HG03066 (cell line): ENCODE results near the gene MCHR1.

Source experiments
- ATAC-seq: cut with Tn5 transposase; IDR thresholded peaks from one replicate; pipeline ENCODE4 v1.9.1; 2021; ENCODE audit warnings: low read depth; ENCODE audit not compliant: unreplicated experiment

Gene MCHR1

DNA sequence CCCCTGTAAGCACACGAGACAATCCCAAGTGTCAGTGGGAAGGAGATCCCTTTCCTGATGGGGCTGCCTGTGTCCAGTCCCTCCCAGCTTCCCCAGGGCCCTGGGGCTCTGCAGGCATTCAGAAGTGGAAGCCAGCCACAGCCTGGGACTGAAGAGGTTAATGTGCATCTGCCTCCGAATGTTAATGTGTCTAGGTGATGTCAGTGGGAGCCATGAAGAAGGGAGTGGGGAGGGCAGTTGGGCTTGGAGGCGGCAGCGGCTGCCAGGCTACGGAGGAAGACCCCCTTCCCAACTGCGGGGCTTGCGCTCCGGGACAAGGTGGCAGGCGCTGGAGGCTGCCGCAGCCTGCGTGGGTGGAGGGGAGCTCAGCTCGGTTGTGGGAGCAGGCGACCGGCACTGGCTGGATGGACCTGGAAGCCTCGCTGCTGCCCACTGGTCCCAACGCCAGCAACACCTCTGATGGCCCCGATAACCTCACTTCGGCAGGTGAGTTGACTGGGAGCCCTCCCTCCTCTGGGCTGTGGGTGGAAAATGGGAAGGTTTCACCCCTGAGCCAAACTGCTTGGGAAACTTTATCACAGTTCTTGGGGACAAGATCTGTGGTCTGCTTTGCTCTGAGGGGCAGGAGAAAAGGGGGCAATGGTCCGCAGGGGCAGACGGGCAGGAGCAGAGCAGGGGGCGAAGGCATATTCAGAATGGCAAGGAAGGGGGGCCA, at the start of gene MCHR1:
MCHR1 (plus strand) TSS at position 236 of the 715 bp plus-strand sequence; CDS start at position 405, 169 bp downstream.
- ATAC-seq, result no peak

DNA sequence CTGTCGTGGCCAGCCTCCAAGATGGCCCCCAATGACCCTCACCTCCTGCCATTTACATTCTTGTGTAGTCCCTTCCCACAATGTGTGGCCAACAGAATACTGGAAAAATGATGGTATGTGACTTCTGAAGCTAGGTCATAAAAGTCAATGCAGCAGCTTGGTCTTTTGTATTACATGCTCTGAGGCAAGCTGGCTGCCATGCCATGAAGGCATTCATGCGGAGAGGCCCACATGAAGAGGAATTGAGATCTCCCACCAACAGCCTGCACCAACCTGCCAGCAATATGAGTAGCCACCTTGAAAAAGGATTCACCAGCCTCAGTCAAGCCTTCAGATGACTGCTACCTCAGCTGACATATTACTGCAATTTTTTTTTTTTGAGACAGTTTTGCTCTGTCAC, 47.4 kb upstream of the MCHR1 start:
- ATAC-seq, result no peak

DNA sequence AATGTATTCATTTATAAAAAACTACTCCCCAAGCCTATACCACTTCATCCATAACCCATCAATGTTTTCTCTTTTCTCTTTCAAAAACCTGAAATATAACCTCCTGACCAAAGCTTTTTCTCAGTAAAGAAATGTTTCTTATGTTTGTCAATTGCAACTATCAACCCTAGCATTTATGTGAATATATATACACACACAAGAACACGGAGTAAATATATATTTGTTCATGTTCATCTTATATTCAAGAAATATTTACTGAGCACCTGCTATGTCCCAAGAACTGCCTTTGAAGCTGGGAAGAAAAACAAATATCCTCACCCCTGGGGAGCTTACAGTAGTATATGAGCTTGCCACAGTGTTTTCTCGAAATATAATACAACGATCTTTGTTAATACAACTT, 46.2 kb upstream of the MCHR1 start:
- no peak for ATAC-seq

DNA sequence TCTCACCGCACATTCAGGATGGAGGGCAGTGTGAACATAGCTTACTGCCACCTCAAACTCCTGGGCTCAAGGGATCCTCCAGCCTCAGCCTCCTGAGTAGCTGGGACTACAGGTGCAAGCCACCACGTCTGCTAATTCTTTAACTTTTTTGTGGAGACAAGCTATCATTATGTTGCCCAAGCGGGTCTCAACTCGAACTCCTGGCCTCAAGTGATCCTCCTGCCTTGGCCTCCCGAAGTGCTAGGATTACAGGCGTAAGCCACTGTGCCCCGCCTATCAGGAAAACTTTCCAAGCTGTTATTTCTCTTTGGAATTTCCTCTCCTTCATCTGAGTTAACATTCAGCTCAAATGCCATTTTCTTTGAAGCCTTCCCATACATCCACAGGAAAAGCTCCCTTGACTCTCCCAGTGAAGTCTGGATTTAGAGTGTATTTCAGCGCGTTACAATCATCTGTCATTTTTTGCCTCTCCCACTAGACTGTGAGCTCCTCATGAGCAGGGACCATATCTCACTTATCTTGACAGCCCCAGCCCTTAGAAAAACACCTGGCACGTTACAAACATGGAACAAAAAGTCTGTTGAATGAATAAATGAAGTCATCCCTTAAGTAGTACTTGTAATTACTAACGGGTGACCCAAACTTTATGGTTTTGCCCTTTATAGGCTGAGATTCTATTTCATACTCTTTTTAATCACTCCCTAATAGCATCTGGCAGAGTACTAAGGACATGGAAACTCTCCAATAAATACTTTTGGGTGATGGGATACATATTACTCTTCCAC, 45.0 kb upstream of the MCHR1 start:
- no peak for ATAC-seq

DNA sequence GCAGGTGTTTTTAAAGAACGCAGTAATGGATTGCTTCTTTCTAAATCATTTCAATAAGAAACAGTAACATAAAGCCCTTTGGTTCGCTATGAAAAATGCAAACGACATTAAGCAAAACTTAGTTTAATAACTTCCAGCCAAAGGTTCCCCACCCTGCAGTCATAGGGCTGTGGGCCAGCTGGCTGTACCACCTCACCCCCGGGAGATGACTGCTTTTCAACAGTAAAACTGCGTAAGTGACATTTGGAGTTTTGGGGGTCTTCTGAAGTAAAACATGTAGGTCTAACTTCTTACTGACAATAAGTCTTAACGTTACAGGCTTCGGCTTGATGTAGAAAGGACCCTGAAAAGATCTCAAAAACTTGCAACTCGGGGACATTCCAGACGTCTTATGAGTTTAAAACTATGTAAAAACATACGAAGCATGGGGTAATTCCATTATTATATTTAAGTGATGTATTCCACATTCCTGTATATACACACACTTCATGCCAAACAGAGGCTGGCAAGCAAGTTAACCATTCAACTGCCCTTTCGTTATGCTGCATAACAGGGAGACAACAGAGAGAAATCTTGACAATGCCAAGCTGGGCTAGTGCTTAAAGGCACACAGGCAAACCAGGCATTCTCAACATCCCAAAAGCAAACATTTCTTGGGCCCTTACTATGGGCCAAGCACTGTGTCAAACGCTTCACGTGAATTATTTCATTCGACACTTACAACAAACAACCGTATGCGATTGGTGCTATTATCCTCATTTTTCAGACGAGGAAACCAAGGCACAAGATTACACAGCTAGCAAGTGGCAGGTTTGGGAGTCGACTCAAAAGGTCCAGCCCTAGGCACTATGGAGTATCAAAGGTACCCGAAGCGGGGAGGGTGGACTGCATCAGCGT, 44.0 kb upstream of the MCHR1 start:
- no peak for ATAC-seq

DNA sequence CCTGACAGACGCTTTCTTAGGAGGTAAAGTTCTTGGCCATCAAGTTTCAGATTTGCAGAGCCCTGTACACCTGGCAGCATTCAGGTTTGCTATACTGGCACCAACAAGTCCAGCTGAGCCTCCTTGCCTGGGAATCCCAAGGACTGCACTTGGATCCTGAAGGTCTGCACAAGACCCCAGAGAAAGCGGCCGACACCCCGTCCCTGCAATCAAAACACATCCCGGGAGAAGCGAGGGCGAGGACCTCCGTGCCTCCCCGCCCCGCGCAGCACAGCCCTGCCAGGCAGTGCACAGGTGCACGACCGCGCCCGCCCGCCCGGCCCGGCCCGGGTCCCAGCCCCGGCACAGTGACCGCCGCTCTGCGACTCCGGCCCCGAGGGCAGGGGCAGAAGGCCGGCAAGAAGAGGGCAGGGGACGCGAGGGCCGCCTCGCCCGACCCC, 43.3 kb upstream of the MCHR1 start:
- peak; percentile 4 for ATAC-seq

- peak; percentile 92 for ATAC-seq
Observed at GRCh38 chr22:40636380-40637182, 42.7 kb upstream of the MCHR1 start, which contains the start of gene MRTFA. Gene MRTFA (minus strand): TSS chr22:40636719.

DNA sequence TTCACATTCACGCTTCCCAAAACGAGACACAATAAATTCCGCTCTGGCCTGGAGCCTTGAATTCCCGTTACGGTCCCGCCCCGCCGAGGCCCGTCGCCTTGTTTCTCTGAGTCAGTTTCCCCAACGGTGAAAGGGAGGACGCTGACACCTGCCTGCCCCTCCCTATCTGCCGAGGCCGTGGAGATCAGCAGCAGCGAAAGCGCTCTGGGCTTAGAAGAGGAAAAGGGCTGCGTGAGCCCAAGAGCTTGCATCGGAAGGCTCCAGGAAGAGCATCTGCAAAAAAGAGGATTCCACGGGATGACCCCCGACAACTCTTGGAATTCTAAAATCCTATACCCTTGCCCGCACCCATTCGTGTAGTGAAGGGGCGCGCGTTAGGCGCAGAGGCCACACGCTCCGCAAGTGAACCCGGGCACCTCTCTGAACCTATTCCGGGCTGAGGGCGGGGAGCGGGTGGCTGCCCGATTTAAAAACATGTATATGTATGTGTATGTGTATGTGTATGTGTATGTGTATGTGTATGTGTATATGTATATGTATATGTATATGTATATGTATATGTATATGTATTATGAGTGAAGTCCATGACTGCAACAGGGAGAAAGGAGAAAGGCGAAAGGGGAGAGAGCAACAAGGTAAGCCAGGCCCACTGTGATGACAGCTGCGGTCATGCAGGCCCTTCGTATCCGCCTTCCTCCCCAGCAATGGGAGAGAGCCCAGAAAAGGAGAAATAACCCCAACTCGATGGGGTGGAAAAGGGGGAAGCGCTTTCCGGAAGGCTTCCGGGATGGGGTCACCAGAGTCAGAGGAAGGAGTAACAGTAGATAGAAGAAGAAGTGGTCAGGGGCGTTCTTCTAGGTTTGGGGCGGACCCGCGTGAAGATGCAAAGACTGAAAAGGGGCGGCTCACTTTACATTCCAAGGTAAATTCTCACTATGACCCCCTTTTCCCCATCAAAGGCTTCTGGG, 41.8 kb upstream of the MCHR1 start:
- peak; percentile 6 for ATAC-seq

GRCh38 chr22:40638261-40638660, 41.0 kb upstream of the MCHR1 start:
- no peak for ATAC-seq

DNA sequence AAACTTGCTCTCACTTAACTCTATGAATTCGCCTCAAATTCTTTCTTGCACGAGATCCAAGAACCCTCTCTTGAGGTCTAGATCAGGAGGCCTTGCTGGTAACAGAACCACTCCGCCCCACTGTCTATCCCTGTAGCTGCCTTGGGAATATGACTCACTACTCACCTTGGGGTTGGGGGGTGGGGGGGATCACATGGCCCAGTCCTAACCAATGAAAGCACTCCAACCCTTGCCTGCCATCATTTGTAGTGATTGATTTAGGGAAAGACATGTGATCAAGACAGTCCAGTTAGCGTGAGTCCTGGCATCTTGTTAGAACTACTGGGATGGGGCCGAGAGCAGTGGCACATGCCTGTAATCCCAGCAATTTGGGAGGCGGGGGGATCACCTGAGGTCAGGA, 38.0 kb upstream of the MCHR1 start:
- ATAC-seq, result no peak

GRCh38 chr22:40642316-40642715, 37.0 kb upstream of the MCHR1 start:
- ATAC-seq, result no peak

DNA sequence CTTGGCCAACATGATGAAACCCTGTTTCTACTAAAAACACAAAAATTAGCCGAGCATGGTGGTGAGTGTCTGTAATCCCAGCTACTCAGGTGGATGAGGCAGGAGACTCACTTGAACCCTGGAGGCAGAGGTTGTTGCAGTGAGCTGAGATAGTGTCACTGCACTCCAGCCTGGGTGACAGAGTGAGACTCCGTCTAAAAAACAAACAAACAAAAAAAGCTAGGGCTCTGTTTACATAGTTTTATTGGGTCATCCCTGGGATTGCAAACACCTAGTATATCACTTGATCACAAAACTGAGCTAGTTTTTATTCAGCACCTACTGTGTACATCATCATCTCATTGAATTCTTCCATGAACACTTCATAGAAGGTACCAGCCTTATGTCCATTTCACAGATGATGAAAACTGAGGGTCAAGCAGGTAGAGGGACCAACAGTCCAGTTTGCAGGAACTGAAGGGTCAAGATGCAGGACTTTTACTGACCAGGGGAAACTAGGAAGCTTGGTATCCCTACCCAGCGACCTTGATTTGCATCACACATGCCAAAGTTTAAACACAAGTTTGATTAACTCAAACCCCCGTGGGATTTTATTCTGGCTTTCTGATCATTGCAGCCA, 33.6 kb upstream of the MCHR1 start:
- no peak for ATAC-seq

GRCh38 chr22:40648386-40648785, 30.9 kb upstream of the MCHR1 start:
- no peak for ATAC-seq

DNA sequence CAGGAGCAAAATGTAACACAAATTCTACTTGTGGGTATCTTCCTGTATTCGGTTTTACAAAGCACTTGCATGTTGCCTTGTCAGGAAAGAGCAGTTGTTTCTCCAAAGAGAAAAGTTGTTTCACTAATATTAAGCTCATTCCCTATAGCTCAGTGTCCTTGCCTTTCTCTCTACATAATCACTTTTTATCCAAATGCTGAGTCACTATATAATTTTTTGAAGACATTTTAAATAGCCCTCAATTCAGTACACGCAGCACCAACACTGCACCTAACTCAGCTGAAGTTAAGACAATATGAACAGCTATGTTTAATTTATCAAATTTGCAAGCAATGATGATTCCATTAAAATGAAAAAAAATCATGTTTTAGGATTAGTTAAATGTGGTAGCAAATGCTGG, 28.2 kb upstream of the MCHR1 start:
- no peak for ATAC-seq

- ATAC-seq, result no peak
Observed at GRCh38 chr22:40651563-40652501, 27.5 kb upstream of the MCHR1 start.

- no peak for ATAC-seq
Observed at GRCh38 chr22:40653361-40653760, 25.9 kb upstream of the MCHR1 start.

- ATAC-seq, result no peak
Observed at GRCh38 chr22:40654522-40655167, 24.6 kb upstream of the MCHR1 start.
